Skeletal muscle cell (primary cell): ENCODE measurements around the gene SLC35G6.
"Not testable (repeated sequence)": the region's sequence is repeated elsewhere in the genome, so short reads cannot be mapped to it uniquely, and the experiment has no call there.

Source experiments
- DNase-seq: peaks from one replicate; pipeline ENCODE4 v3.0.0-alpha.2; 2010; ENCODE audit warnings: low read depth
- H3K4me3 ChIP-seq: 2 replicates; pipeline ENCODE4 v1.5.1; 2011; ENCODE audit warnings: low read depth, mild to moderate bottlenecking, control low read depth, low read length, moderate library complexity

SLC35G6 gene

GRCh38 chr17:7476951-7477350, 4.3 kb upstream of the SLC35G6 start:
- no peak overlapping the region for H3K4me3 ChIP-seq
- DNase-seq, result no peak

- H3K4me3 ChIP-seq, result peak overlapping the region; percentile 81
- peak; percentile 48 for DNase-seq
Measured at GRCh38 chr17:7477392-7478275, 3.6 kb upstream of the SLC35G6 start.

GRCh38 chr17:7478276-7479212, 2.7 kb upstream of the SLC35G6 start:
- DNase-seq, result no peak
- peak overlapping the region; percentile 81 for H3K4me3 ChIP-seq

GRCh38 chr17:7479213-7480088, 1.8 kb upstream of the SLC35G6 start, which contains the start of gene ZBTB4:
Gene ZBTB4 (minus strand): TSS chr17:7479631. CDS start chr17:7466801, 12,830 bp downstream.
- H3K4me3 ChIP-seq, result peak within 1 kb of the TSS; percentile 81
- no peak for DNase-seq

GRCh38 chr17:7480089-7480384, 1.2 kb upstream of the SLC35G6 start:
- no peak for DNase-seq
- peak overlapping the region; percentile 81 for H3K4me3 ChIP-seq

- not testable (repeated sequence) for DNase-seq, H3K4me3 ChIP-seq
Measured at GRCh38 chr17:7481842-7482741, 846 bp downstream of the SLC35G6 start.

- peak overlapping the region; percentile 78 for H3K4me3 ChIP-seq
Measured at GRCh38 chr17:7482742-7483088, 1.5 kb downstream of the SLC35G6 start.

GRCh38 chr17:7483255-7484066, 2.2 kb downstream of the SLC35G6 start:
- DNase-seq, result peak; percentile 87
- peak overlapping the region; percentile 78 for H3K4me3 ChIP-seq

More at GRCh38 chr17:7482742-7483088, 1.5 kb downstream of the SLC35G6 start:
- not testable (repeated sequence) for DNase-seq

GRCh38 chr17:7484067-7484918, 3.0 kb downstream of the SLC35G6 start, which contains the start of gene POLR2A:
Gene POLR2A (plus strand): TSS chr17:7484366.
- peak; percentile 94 for DNase-seq
- peak within 1 kb of the TSS; percentile 78 for H3K4me3 ChIP-seq

- H3K4me3 ChIP-seq, result peak overlapping the region; percentile 78
- DNase-seq, result no peak
Measured at GRCh38 chr17:7484919-7485377, 3.7 kb downstream of the SLC35G6 start.

- no peak for DNase-seq
- peak overlapping the region; percentile 78 for H3K4me3 ChIP-seq
Measured at GRCh38 chr17:7486181-7486580, 4.9 kb downstream of the SLC35G6 start.

GRCh38 chr17:7490144-7490543, 8.9 kb downstream of the SLC35G6 start:
- DNase-seq, result no peak
- no peak overlapping the region for H3K4me3 ChIP-seq

GRCh38 chr17:7491583-7491982, 10.3 kb downstream of the SLC35G6 start:
- no peak for DNase-seq
- no peak overlapping the region for H3K4me3 ChIP-seq

GRCh38 chr17:7493941-7494340, 12.7 kb downstream of the SLC35G6 start:
- DNase-seq, result no peak
- H3K4me3 ChIP-seq, result no peak overlapping the region

- DNase-seq, result no peak
- no peak overlapping the region for H3K4me3 ChIP-seq
Measured at GRCh38 chr17:7495906-7496434, 14.7 kb downstream of the SLC35G6 start.

- H3K4me3 ChIP-seq, result no peak overlapping the region
- no peak for DNase-seq
Measured at GRCh38 chr17:7496470-7497183, 15.4 kb downstream of the SLC35G6 start.
